Amniotic stem cell (primary cell): ENCODE results near the gene ANAPC5.

Experiments used
- DNase-seq: peaks from one replicate; lab custom pipeline; 2025; lab: John Stamatoyannopoulos, UW

The ANAPC5 gene

DNA sequence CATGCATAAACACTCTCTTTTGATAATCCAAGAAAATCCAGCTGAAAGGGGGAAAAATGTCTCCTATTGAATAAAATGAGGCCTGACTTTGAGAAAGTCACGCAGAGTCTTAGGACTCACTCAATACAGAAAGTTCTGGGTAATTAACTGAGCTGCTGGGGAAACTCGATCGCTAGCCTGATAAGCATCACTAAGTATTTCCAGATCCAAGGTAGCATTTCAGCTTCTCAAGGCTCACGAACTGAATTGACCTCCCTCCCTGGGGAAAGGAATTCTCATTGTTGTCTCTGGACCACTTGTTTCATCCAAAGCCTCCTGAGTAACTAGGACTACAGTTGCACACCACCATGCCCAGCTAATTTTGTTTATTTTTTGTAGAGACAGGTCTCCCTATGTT, 13.8 kb upstream of the ANAPC5 start:
- DNase-seq, result no peak

DNA sequence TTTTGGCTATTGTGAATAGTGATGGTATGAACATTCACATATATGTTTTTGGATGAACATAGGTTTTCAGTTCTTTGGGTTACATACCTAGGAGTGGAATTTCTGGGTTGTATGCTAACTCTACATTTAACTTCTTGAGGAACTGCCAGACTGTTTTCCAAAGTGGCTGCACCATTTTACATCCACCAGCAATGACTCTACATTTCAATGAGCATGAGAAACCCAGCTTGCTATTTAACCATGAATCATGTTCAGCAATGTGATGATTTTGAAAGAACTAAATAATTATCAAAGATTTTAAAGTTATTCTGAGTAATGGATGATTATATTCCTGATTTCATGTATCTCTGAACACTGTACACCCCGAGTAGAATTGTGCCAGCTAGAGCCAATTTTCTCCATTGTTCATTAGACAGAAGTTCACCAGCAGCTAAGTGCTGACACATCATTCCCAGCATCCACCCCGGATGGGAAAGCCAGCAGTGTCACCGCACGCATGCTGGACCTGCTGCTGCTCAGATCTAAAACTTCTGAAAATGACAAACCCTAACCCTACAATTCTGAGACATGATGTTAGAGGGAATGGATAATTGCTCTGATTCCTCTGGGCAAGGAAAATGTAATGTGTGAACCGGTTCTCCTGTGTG, 13.3 kb upstream of the ANAPC5 start:
- DNase-seq, result no peak

DNA sequence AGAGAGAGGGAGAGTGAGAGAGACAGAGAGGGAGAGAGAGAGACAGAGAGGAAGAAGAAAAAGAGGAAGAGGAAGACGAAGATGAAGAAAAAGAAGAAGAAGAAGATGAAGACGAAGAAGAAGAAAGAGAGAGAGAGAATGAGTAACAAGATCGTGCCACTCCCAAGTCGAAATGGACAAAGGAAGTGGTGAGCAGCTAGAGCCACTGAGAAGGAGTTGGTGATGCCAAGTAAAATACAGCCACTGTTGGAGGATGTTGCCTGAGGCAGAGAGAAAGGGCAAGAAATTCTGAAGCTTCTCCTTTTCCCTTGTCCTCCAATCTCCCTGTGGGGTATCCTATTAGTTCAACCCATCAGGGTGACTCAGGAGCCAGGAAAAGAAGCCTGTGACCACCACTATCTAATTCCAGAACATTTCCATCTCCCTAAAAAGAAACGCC, 12.5 kb upstream of the ANAPC5 start:
- peak; percentile 19 for DNase-seq

DNA sequence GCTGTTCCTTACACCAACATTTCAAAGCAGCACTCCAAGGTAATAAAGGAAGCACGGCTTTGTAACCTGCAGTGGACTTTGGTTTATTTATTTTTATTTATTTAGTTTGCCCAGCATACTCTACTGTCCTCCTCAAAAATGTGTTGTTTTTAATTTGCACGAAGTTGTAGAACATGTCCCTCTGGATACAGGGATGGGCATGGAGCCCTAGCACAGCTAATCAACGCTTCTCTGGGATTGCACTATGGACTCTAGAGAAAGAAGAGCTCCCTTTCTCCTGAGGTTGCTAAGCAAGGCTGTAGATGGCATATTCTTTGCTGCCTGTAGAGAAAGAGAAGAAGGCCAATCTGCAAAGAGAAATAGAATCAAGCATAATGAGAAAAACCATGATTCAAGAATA, 5.9 kb upstream of the ANAPC5 start:
- DNase-seq, result no peak

DNA sequence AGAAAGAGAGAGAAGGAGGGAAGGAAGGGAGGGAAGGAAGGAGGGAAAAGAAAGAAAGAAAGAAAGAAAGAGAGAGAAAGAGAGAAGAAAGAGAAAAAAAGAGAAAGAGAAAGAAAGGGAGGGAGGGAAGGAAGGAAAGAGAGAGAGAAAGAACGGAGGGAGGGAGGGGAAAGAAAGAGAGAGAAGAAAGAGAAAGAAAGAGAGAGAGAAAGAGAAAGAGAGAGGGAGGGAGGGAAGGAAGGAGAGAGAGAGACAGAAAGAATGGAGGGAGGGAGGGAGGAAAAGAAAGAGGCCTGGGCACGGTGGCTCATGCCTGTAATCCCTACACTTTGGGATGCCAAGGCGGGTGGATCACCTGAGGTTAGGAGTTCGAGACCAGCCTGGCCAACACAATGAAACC, 5.1 kb upstream of the ANAPC5 start:
- no peak for DNase-seq

DNA sequence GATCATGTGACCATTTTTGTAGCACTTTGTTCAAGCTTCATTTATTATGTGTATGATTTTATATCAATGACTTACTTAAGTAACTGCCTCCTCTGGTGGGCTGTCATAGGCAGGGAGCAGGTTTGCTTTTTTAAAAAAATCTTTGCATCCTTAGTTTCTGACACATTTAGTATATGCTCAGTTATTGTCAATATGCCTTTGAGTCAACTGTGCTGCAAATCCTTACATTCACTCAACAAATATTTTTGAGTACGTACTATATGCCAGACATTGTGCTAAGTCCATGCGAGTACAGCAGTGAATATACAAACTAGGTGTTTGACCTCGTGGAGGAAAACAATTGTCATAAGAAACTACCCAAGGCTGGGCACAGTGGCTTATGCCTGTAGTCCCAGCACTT, 4.4 kb upstream of the ANAPC5 start:
- no peak for DNase-seq

DNA sequence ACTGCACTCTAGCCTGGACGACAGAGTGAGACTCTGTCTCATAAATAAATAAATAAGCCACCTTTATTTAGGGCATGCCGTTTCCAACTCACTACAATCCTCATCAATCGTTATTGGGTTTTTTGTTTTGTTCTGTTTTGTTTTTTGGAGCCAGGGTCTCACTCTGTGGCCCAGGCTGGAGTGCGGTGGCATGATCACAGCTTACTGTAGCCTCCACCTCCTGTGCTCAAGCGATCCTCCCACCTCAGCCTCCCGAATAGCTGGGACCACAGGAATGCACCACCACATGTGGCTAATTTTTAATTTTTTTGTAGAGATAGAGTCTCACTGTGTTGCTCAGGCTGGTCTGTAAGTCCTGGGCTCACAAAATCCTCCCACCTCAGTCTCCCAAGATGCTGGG, 3.6 kb upstream of the ANAPC5 start:
- no peak for DNase-seq

DNA sequence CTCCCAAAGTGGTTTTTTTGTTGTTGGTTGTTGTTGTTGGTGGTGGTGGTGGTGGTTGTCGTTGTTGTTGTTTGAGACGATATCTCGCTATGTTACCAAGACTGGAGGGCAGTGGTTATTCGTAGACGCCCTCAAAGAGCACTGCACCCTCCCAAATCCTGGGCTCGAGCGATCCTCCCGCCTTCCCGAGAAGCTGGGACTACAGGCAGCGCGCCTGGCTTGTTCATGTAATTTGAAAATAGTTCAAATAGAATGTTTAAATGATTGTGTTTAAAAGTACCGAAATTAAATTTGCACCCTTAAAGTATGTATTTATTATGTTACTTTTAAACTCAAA, 439 bp upstream of the ANAPC5 start:
- DNase-seq, result peak; percentile 47

DNA sequence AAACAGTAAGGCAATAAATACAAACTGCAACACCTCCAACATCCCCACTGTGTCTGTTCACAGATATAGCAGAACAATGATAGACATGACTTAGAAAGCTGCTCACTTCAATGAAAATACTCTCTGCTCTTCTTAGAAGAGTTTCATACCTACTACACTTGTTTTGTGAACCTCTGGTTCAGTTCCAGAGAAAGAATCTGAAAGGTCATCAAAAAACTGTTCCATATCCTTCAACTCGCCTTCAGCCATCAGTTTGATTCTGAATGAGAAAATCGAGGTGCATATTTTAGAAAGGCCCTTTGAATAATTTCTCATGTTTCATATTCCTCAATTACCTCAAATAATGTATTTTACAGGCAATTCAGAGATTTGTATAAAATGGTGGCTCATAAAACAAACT, 5.5 kb downstream of the ANAPC5 start:
- no peak for DNase-seq

DNA sequence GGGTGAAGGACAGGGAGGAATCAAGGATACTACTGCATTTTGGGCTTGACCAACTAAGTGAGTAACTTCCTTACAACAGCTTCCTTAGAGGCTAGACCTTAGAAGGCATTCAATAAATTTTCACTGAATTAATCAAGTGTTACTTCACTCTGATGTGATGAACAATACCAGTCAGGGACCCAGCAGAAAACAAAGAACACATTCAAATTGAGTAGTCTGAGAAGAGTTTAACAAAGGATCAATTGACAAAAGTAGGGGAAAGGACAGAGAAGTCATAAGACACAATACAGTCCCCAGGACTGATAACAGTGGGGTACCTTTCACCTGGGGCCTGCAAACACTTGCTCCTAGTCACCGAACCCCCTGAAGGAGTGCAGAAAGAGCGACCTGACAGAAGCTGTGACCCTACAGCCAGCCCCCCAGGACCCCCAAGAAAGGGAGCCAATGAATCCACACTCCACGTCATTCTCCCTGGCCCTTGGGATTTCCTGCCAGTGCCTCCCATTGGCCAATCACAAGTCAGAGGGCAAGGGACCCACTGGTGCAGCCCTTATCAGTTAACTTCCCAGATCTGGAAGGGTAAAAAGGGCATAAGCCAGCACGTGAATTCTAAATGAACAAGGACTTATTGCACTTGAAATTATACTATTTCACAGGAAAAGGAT, 6.9 kb downstream of the ANAPC5 start:
- no peak for DNase-seq

DNA sequence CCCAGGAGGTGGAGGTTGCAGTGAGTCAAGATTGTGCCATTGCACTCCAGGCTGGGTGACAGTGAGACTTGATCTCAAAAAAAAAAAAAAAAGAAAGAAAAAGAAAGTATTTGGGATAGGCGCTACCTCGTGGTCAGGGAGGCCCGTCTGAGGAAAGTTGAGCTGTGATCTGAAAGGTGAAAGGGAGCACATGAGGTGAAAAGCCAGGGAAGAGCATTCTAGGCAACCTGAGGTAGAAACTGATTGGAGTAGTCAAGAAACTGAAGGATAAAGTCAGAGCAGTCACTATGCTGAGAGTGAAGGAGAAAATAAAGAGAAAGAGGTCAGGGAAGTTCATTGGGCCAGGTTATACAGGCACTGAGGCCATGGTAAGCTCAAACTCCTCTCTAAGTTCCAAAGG, 7.7 kb downstream of the ANAPC5 start:
- DNase-seq, result no peak

DNA sequence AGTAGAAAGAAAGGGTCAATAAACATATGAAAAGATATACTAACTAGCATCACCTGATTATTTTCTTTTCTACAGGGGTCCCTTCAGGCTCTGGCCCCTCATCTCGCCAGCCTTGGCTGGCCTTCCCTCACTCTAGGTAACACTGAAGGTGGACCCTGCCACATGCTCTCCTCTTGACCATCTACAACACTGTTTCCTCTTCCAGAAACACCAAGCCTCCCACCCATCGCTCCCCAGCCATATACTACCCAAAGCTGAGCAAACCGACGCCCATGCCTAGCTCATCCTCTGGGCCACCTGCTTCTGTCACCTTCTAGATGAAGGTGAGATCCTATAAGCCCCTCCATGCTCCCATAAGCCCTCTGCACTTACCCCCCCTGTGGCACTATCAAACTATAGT, 14.8 kb downstream of the ANAPC5 start:
- DNase-seq, result no peak

DNA sequence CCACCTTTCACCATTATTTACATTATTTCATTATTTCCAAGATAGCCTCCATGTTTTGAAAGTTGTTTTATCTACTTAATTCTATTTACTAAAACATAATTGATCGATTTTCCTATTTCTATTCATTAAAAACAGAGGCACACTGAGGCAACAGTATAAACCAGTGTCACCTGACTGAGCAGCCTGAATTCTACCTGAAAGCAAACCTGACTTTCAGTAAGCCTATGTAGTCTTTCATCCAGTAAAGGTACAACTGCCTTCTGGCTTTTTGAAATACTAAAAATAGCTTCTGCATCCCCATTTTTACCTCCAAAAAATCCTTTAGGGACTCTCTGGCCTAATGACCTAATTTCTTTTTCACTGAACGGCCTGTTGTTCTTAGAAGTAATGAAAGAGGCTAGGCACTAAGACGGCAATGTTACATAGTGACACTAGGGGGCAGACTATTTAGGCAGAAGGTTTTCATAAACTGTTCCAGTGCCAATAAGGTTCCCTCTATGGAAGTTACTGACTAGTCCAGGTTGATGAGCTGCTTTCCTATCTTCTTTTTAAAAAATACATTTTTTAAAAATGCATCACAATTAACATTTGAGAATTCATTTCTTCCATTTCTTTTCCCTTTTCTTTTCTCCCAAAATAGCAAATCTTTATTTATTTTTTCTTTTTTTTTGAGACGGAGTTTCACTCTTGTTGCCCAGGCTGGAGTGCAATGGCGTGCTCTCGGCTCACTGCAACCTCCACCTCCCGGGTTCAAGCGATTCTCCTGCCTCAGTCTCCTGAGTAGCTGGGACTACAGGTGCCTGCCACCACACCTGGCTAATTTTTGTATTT, 17.5 kb downstream of the ANAPC5 start:
- DNase-seq, result peak; percentile 74

DNA sequence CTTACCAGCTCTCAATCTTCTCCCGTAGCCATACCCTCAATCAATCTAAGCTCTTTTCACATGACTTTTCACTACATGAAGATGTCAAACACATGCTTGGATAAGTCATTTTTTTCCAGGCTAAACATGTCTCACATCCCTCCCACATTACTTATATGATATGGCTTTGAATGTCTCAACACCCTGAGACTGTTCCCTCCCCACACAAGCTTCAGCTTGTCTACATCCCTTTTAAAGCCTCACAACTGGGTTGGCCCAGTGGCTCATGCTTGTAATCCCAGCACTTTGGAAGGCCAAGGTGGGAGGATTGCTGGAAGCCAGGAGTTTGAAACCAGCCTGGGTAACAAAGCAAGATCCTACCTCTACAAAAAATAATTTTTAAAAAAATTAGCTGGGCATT, 18.5 kb downstream of the ANAPC5 start:
- DNase-seq, result no peak

DNA sequence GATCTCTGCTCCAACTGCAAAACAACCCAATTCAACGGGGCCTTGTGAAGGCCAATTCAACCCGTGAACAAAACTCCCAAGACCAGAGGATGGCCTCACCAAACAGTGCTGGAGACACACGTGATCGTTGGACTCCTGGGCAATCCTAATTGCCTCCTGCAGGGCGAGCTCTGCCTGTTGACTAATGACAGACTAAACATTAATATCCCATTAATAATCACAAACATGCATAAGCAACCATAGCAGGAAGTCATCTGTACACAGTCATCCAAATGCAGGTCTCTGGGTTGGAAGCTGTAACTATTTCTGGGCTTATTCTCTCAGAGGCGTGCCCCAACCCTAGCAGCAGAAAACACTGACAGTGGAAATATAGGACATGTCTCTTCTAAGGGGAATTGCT, 21.0 kb downstream of the ANAPC5 start:
- DNase-seq, result no peak

DNA sequence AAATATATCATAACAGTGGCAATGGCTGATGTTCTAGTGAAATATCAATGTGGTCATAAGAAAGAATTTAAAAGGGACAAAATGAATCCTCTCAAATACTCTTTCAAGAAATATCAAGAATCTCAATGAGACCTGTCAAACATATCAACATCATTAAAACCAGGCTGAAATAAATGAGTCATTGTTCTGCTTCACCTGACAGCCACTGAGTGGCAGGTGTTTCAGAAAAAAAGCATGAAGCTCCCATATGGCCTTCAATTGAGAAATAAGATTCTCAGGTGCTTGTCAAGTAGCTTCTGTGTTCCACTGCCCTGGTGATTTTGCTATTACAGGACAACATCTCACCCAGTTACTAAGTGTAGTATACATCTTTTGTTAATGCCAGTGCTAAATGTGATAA, 21.5 kb downstream of the ANAPC5 start:
- no peak for DNase-seq

DNA sequence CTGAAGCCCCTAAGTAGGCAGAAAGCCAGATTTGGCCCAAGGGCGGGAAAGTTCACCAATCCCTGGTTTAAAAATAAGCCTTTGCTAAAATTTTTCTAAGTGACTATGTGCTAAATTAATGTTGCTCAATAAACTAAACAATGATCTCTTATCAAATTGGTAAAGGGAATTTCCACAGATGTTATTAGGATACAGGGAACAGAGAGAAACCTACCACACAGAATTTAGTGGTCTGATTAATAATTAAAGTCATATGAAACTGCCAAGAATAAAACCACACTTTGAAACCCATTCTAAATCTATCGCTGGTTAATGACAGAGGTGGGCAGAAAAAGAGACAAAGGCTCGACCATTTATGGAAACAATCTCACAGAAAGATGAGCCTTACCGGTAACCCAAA, 22.0 kb downstream of the ANAPC5 start:
- no peak for DNase-seq

DNA sequence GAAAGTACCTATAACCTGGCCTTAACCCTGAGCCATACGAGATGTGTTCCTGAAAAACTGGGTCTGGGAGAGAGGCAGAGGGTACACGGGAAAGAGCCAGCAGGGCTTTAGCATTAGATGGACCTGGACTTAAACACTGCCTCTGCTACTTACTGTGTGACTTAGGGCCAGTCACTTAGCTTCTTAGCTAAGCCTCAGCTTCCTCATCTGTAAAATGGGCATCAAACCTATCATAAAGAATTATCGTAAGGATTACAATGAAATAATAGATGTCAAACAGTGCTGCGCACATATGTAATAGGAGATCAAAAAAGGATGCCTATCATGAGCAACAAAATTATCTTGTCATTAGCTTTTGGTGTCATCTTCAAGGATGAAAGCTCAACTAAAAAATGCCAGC, 23.6 kb downstream of the ANAPC5 start:
- DNase-seq, result no peak

DNA sequence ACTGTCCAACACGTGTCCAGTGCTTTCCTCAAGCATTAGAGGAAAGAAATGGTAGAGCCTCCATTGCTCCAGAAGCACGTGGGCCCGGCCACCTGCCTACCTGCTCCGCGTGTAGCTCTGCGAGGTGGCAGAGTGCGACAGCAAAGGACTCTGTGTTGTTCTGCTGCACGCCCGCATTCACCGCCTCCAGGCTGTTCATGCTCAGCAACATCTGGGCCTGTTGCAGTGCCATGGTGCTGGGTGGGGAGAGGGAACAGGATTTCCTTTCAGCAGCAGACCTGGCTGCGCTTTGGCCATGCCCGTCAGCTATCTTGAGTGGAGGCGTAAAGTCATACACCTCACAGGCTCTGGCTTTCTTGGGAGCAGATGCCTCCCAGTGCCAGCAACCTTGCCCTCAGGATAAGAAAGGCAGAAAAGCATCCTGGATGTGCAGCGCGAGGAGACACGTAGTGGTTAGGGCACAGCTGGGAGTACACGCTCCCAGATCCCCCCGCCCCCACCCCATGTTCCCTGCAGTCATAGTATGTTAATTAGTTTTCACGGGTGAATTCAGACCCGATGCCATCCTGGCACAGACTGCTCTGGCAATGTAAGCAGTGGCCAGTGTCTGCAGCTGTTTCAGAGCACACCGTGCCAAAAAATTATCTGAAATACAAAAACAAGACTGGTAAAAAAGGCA, 25.1 kb downstream of the ANAPC5 start:
- DNase-seq, result no peak

DNA sequence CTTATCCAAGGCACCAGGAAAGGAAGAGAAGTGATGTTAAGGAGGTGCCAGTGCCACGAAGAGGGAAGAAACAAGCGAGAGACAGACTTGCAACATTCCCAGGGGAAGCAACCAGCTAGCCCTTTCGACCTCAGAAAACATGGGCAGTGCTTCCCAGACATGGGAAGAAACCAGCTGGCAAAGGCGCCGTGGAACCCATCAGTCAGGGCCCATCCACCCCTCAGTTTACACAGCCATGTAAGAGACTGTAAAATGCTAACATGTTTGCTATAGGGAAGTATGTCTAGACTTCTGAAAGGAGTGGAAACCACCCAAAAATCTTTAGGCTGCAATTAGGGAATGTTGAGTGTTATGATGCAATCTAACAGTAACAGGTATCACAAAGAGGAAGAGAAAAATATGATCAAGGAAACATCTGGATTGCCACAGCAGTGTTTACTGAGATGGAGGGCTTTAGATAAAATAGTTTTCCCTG, 26.3 kb downstream of the ANAPC5 start:
- no peak for DNase-seq

DNA sequence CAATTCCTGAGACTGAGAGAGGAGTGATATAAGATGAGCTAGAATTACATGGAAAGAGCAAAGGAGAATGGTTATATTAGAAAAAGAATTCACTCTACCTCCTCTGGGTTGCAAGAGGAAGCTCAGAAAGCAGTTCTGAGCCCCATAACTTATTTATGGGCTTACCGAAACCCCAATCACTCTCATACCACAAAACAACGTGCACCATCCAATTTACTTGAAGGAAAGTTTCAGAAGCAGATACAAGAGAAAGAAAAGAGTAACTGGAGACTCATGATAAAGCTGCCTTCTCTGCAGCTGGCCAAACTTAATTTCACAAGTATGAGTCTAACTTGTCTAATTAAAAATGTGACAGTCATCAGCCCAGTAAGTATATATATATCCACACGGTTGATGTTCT, 28.3 kb downstream of the ANAPC5 start:
- no peak for DNase-seq

DNA sequence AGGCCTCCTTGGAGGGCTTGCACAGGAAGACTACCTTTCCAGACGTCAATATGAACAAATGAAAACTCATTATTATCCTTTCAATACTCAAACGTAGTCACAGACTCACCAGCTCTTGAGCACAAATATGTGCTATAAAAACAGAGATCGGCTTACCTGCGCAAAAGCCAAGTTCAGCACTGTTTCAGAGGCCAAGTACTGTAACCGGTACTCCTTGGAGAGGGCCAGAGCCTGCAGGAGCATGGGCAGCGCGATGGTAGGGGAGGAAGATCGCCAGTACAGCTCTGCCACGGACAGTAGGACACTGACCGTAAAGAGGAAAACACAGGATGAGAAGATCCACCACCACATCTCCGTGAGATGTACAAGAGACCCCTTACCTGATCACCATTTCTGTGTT, 34.1 kb downstream of the ANAPC5 start:
- DNase-seq, result no peak

DNA sequence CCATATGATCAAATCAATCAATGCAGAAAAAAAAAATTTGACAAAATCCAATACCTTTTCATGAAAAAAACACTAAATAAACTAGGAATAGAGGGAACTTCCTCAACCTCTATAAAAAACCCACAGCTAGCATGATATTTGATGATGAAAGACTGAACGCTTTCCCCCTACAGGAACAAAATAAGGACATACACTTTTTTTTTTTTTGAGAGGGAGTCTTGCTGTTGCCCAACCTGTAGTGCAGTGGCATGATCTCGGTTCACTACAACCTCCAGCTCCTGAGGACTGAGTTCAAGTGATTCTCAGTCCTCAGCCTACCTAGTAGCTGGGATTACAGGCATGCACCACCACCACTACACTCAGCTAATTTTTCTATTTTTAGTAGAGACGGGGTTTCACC, 37.8 kb downstream of the ANAPC5 start:
- DNase-seq, result no peak
